ENCODE data around the gene NR4A1. TPM values are rescaled to one million over a fixed set of nuclear protein-coding genes. Genes with fewer than 3 reads are reported as not detected.

Gene NR4A1
- total and polyA plus RNA-seq, 2 experiments from 2014 or later, result 13.7 to 24.1 TPM

DNA sequence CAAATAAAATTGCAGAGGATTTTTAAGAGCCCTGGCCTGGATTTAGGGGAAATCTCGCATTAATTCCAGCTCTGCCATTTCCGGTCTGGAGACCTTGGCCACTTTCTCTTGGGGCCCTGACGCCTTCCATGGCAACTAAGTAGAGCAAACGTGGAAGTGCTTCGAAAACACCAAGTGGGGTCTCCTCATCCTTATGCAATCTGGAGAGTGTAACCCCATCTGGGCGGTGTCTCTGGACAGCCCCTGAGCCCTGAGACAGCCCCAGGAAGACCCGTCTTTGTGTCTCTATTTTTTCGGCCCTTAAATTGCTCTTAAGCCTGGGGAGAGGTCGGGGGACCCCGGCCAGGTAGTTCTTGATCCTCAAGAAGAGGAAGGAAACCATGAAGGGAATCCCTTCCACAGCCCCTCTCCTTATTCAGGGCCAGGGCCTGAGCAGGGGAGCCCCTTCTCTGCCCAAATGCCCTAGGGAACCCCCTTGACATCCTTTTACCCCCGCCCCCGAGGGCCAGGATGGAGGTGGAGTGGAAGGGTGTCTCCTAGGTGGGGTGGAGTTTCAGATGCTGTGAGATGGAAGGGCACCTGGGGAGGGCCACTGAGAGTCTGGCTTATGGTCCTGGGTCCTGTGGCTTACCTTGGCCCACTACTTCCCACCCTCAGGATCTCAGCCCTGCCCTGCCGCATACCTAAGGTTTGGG is 17.6 kb upstream of the NR4A1 start:
- TF ChIP-seq, protein P1, sequence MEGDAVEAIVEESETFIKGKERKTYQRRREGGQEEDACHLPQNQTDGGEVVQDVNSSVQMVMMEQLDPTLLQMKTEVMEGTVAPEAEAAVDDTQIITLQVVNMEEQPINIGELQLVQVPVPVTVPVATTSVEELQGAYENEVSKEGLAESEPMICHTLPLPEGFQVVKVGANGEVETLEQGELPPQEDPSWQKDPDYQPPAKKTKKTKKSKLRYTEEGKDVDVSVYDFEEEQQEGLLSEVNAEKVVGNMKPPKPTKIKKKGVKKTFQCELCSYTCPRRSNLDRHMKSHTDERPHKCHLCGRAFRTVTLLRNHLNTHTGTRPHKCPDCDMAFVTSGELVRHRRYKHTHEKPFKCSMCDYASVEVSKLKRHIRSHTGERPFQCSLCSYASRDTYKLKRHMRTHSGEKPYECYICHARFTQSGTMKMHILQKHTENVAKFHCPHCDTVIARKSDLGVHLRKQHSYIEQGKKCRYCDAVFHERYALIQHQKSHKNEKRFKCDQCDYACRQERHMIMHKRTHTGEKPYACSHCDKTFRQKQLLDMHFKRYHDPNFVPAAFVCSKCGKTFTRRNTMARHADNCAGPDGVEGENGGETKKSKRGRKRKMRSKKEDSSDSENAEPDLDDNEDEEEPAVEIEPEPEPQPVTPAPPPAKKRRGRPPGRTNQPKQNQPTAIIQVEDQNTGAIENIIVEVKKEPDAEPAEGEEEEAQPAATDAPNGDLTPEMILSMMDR (IDR thresholded peaks at IDR 0.05; ENCODE audit: low read depth, low read length), result no peak
- peaks cover 22% of the 10 kb centered on the region for H3K4me1 ChIP-seq (ENCODE audit: low read depth)
- H3K9me3 ChIP-seq (ENCODE audit: low read depth), result no peaks in the 10 kb centered on the region
- peak overlapping the region; percentile 22 for H3K4me3 ChIP-seq
- DNase-seq (ENCODE audit: low read depth in 1 of 2, low spot score in 1 of 2), result no peak
- peak overlapping the region; percentile 28 for H3K27ac ChIP-seq
- no peaks in the 10 kb centered on the region for H3K36me3 ChIP-seq
- peaks cover 2% of the 10 kb centered on the region for H3K27me3 ChIP-seq

- H3K27ac ChIP-seq, result no peak overlapping the region
- no peaks in the 10 kb centered on the region for H3K9me3 ChIP-seq (ENCODE audit: low read depth)
- no peaks in the 10 kb centered on the region for H3K36me3 ChIP-seq
- DNase-seq (ENCODE audit: low read depth in 1 of 2, low spot score in 1 of 2), result no peak
- H3K27me3 ChIP-seq, result peaks cover 2% of the 10 kb centered on the region
- peaks cover 11% of the 10 kb centered on the region for H3K4me1 ChIP-seq (ENCODE audit: low read depth)
- H3K4me3 ChIP-seq, result no peak overlapping the region
- TF ChIP-seq, protein P1 (IDR thresholded peaks at IDR 0.05; ENCODE audit: low read depth, low read length), result no peak
Measured at GRCh38 chr12:52035190-52035589, 16.1 kb upstream of the NR4A1 start.

- Histone ChIP-seq H3K27me3 (peaks cover 2% of the 10 kb centered on the region), H3K9me3 (ENCODE audit: low read depth) (no peaks in the 10 kb centered on the region), H3K36me3 (no peaks in the 10 kb centered on the region), H3K4me1 (ENCODE audit: low read depth) (peaks cover 10% of the 10 kb centered on the region), H3K4me3 (no peak overlapping the region), H3K27ac (no peak overlapping the region)
- no peak for DNase-seq (ENCODE audit: low read depth in 1 of 2, low spot score in 1 of 2)
- TF ChIP-seq, protein P1 (IDR thresholded peaks at IDR 0.05; ENCODE audit: low read depth, low read length), result no peak
Measured at GRCh38 chr12:52035926-52036325, 15.3 kb upstream of the NR4A1 start.

- H3K9me3 ChIP-seq (ENCODE audit: low read depth), result no peaks in the 10 kb centered on the region
- H3K27ac ChIP-seq, result peak overlapping the region; percentile 37
- peak; percentile 87 to 92 for DNase-seq (ENCODE audit: low read depth in 1 of 2, low spot score in 1 of 2)
- TF ChIP-seq, protein P1 (IDR thresholded peaks at IDR 0.05; ENCODE audit: low read depth, low read length), result no peak
- no peaks in the 10 kb centered on the region for H3K36me3 ChIP-seq
- peak overlapping the region; percentile 34 for H3K4me3 ChIP-seq
- peaks cover 10% of the 10 kb centered on the region for H3K4me1 ChIP-seq (ENCODE audit: low read depth)
- H3K27me3 ChIP-seq, result peaks cover 2% of the 10 kb centered on the region
Measured at GRCh38 chr12:52036587-52037171, 14.6 kb upstream of the NR4A1 start.

GRCh38 chr12:52037248-52037861 is 13.9 kb upstream of the NR4A1 start:
- H3K4me3 ChIP-seq, result peak overlapping the region; percentile 50
- TF ChIP-seq, protein P1 (IDR thresholded peaks at IDR 0.05; ENCODE audit: low read depth, low read length), result peak; percentile 15
- peak overlapping the region; percentile 63 for H3K27ac ChIP-seq

More at GRCh38 chr12:52037248-52037861, 13.9 kb upstream of the NR4A1 start:
- no peaks in the 10 kb centered on the region for H3K36me3 ChIP-seq
- DNase-seq (ENCODE audit: low read depth in 1 of 2, low spot score in 1 of 2), result peak; percentile 69 to 77
- peaks cover 6% of the 10 kb centered on the region for H3K4me1 ChIP-seq (ENCODE audit: low read depth)
- no peaks in the 10 kb centered on the region for H3K9me3 ChIP-seq (ENCODE audit: low read depth)
- peaks cover 2% of the 10 kb centered on the region for H3K27me3 ChIP-seq

Data from cardiac muscle cell (in vitro differentiated cells and primary cell).